ENCODE measurements around the gene HDAC6.

GRCh38 chrX:48776818-48777439 lies 24.9 kb upstream of the HDAC6 start:
- TF ChIP-seq ASH2L (IDR thresholded peaks at IDR 0.05; ENCODE audit: insufficient read length, low read depth, low read length) = no peak
- TF ChIP-seq HDAC6 (IDR thresholded peaks at IDR 0.05; ENCODE audit: low read depth, low read length) = no peak
- TF ChIP-seq CBX5 (CRISPR knock-in tag; IDR thresholded peaks at IDR 0.05; ENCODE audit: borderline replicate concordance) = no peak
- no peak for TF ChIP-seq CTCF (CRISPR knock-in tag; IDR thresholded peaks at IDR 0.05)
- TF ChIP-seq MXI1 (IDR thresholded peaks at IDR 0.05; ENCODE audit: borderline replicate concordance, low read depth, low read length) = no peak

Measured in HepG2 (cell line).